ENCODE data around the gene ICE1.

ICE1 gene, protein sequence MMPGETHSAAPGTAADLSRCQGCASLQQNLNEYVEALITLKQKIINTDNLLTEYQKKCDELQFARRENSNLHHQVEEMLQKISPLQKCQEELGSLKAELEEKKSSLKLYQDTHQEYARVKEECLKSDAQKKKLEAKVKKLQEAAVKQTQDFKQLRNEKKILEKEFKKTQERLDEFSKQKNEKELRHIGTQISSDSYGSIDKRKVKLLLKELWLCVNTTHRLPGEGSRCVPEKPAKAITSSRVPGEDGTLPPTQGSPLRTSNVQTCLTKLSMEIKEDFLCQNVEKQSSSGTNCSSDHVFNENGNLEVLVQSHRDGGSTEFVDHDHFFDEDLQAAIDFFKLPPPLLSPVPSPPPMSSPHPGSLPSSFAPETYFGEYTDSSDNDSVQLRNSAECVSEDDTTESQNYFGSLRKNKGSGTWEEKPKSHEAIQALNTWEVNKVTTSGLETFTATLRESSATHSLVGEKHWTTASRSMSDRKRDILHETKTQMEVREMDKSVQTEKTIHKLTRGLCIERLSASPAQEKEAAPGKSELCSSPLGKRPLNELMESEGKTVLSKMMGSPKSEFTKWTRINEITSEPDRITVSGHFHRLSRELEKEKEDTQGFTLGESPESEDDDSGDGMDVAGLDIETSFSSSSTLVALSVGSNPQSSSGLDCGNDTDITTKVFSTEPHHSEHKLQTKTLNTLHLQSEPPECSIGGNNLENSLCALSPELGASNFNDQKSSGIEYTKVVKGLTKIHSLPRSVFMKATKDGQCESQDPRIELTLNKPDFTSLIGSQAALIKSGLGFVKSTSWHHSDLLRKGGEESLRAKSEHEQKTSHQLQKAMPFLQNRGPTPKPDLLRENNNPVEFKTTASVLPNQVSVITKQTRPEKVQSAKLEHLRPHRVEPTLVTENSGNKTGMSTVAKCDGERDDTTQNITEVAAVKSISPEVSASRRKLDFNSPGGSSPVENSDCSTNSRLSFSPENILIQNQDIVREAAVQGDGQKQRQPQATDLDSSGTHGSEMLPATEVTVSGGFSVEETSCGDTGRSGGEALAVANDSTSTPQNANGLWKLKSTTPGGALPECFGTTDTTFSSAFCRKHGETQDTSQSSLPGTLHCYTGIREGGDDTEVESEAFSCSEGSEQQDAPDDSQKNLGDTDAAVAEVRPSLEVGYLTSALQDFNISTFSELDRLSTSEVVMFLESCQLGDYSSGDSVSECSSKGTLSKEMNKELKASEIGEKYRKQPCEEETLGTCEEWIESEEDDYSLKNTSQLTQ (N-terminal part only)

GRCh38 chr5:5421961-5422818 is at the start of gene ICE1:
Gene ICE1, plus strand, starts transcription at chr5:5422677. Its CDS starts 239 bp downstream, at chr5:5422916.
- TF ChIP-seq, protein P1, sequence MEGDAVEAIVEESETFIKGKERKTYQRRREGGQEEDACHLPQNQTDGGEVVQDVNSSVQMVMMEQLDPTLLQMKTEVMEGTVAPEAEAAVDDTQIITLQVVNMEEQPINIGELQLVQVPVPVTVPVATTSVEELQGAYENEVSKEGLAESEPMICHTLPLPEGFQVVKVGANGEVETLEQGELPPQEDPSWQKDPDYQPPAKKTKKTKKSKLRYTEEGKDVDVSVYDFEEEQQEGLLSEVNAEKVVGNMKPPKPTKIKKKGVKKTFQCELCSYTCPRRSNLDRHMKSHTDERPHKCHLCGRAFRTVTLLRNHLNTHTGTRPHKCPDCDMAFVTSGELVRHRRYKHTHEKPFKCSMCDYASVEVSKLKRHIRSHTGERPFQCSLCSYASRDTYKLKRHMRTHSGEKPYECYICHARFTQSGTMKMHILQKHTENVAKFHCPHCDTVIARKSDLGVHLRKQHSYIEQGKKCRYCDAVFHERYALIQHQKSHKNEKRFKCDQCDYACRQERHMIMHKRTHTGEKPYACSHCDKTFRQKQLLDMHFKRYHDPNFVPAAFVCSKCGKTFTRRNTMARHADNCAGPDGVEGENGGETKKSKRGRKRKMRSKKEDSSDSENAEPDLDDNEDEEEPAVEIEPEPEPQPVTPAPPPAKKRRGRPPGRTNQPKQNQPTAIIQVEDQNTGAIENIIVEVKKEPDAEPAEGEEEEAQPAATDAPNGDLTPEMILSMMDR (IDR thresholded peaks at IDR 0.05; ENCODE audit: borderline replicate concordance, insufficient read depth, low read depth, low read length): no peak
- peak within 1 kb of the TSS; percentile 82 for H3K4me3 ChIP-seq (ENCODE audit: low read depth, low read length)

- H3K4me3 ChIP-seq (ENCODE audit: low read depth, low read length): no peak overlapping the region
- TF ChIP-seq, protein P1 (IDR thresholded peaks at IDR 0.05; ENCODE audit: borderline replicate concordance, insufficient read depth, low read depth, low read length): no peak
Observed at GRCh38 chr5:5372930-5373329, 49.5 kb upstream of the ICE1 start.

GRCh38 chr5:5373351-5373989 is 49.0 kb upstream of the ICE1 start:
- H3K4me3 ChIP-seq (ENCODE audit: low read depth, low read length): no peak overlapping the region
- TF ChIP-seq, protein P1 (IDR thresholded peaks at IDR 0.05; ENCODE audit: borderline replicate concordance, insufficient read depth, low read depth, low read length): no peak

GRCh38 chr5:5374009-5374715 is 48.3 kb upstream of the ICE1 start:
- H3K4me3 ChIP-seq (ENCODE audit: low read depth, low read length): no peak overlapping the region
- TF ChIP-seq, protein P1 (IDR thresholded peaks at IDR 0.05; ENCODE audit: borderline replicate concordance, insufficient read depth, low read depth, low read length): no peak

- no peak overlapping the region for H3K4me3 ChIP-seq (ENCODE audit: low read depth, low read length)
- TF ChIP-seq, protein P1 (IDR thresholded peaks at IDR 0.05; ENCODE audit: borderline replicate concordance, insufficient read depth, low read depth, low read length): no peak
Observed at GRCh38 chr5:5377780-5378179, 44.7 kb upstream of the ICE1 start.

All from GM12875 (cell line).